Skeletal muscle satellite cell (primary cell): ENCODE measurements around the gene GPR160.
"Not testable (repeated sequence)": the region's sequence is repeated elsewhere in the genome, so short reads cannot be mapped to it uniquely, and the experiment has no call there.

Experiments
- H3K27me3 ChIP-seq: 2 replicates; pipeline ENCODE4 v1.7.0; 2013; ENCODE audit warnings: low read length; ENCODE audit not compliant: control insufficient read depth, insufficient read depth
- H3K36me3 ChIP-seq: 2 replicates; pipeline ENCODE4 v1.7.0; 2013; ENCODE audit warnings: mild to moderate bottlenecking, control low read depth, low read length; ENCODE audit not compliant: insufficient read depth
- H3K4me1 ChIP-seq: 2 replicates; pipeline ENCODE4 v1.7.0; 2013; ENCODE audit warnings: low read length; ENCODE audit not compliant: control insufficient read depth, insufficient read depth
- H3K4me2 ChIP-seq: 2 replicates; pipeline ENCODE4 v1.7.0; 2013; ENCODE audit warnings: mild to moderate bottlenecking, low read length
- H3K4me3 ChIP-seq: 2 replicates; pipeline ENCODE4 v1.7.0; 2013; ENCODE audit warnings: low read length
- H3K9ac ChIP-seq: 2 replicates; pipeline ENCODE4 v1.7.0; 2013; ENCODE audit warnings: mild to moderate bottlenecking, low read depth, low read length, moderate library complexity
- H3K9me3 ChIP-seq: replicated peaks from 2 replicates; pipeline ENCODE4 v1.7.0; 2013; ENCODE audit warnings: mild to moderate bottlenecking, control low read depth, low read length

The GPR160 gene

DNA sequence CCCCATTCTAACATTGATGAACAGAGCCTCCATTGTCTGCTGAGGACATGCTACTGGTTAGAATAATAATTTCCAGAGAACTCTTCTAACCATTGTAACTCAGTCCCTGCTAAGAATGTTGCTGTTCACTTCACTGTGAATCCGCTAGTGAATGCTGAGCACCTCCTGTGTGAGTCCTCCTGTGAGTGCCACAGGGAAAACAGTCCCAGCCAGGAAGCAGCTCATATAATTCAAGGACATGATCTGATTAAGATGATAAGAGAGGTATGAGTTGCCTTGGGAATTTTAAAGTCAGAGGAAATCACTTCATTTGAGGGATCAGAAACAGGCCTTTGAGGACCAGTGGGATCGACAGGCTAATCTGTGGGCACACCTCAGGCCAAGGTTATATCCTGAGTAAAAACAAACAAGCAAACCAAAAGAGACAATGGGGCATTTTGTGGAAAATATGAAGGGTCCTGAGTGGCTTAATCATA, 33.9 kb upstream of the GPR160 start:
- Histone ChIP-seq H3K4me1 (peaks cover 2% of the 10 kb centered on the region), H3K9ac (no peak overlapping the region)

GRCh38 chr3:170007031-170007663, 30.6 kb upstream of the GPR160 start:
- no peak overlapping the region for H3K4me3 ChIP-seq
- H3K4me2 ChIP-seq, result no peak overlapping the region
- peaks cover 2% of the 10 kb centered on the region for H3K4me1 ChIP-seq
- H3K36me3 ChIP-seq, result no peaks in the 10 kb centered on the region
- H3K9ac ChIP-seq, result no peak overlapping the region
- no peaks in the 10 kb centered on the region for H3K9me3 ChIP-seq
- no peaks in the 10 kb centered on the region for H3K27me3 ChIP-seq

More for the DNA sequence above, 33.9 kb upstream of the GPR160 start:
- no peaks in the 10 kb centered on the region for H3K9me3 ChIP-seq
- no peak overlapping the region for H3K4me2 ChIP-seq
- no peaks in the 10 kb centered on the region for H3K27me3 ChIP-seq
- no peaks in the 10 kb centered on the region for H3K36me3 ChIP-seq
- H3K4me3 ChIP-seq, result no peak overlapping the region

GRCh38 chr3:170010498-170010897, 27.3 kb upstream of the GPR160 start:
- no peaks in the 10 kb centered on the region for H3K36me3 ChIP-seq
- no peak overlapping the region for H3K4me2 ChIP-seq
- H3K4me3 ChIP-seq, result no peak overlapping the region
- no peaks in the 10 kb centered on the region for H3K9me3 ChIP-seq
- peaks cover 2% of the 10 kb centered on the region for H3K4me1 ChIP-seq
- H3K9ac ChIP-seq, result no peak overlapping the region
- no peaks in the 10 kb centered on the region for H3K27me3 ChIP-seq

GRCh38 chr3:170012683-170013400, 25.0 kb upstream of the GPR160 start:
- no peak overlapping the region for H3K4me3 ChIP-seq
- no peaks in the 10 kb centered on the region for H3K27me3 ChIP-seq
- no peaks in the 10 kb centered on the region for H3K9me3 ChIP-seq
- no peak overlapping the region for H3K9ac ChIP-seq
- H3K4me1 ChIP-seq, result no peaks in the 10 kb centered on the region
- no peak overlapping the region for H3K4me2 ChIP-seq
- no peaks in the 10 kb centered on the region for H3K36me3 ChIP-seq

DNA sequence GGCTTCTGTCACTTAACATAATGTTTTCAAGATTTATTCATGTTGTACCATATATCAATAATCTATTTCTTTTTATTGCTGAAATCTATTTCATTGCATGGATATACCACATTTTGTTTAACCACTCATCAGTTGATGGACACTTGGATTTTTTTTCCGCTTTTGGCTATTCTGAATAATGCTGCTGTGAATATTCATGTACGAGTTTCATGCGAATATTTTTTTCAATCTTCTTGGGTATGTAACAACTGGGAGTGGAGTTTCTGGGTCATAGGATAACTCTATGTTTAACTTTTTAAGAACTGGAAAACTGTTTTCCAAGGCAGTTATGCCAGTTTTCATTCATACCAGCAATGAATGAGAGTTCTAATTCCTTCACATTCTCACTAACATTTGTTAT, 21.7 kb upstream of the GPR160 start:
- H3K27me3 ChIP-seq, result peaks cover 1% of the 10 kb centered on the region
- H3K9me3 ChIP-seq, result no peaks in the 10 kb centered on the region
- H3K4me1 ChIP-seq, result no peaks in the 10 kb centered on the region
- H3K36me3 ChIP-seq, result no peaks in the 10 kb centered on the region
- H3K9ac ChIP-seq, result no peak overlapping the region
- H3K4me3 ChIP-seq, result no peak overlapping the region
- no peak overlapping the region for H3K4me2 ChIP-seq

- not testable (repeated sequence) for H3K4me3 ChIP-seq, H3K4me2 ChIP-seq, H3K4me1 ChIP-seq, H3K9ac ChIP-seq, H3K36me3 ChIP-seq, H3K27me3 ChIP-seq, H3K9me3 ChIP-seq
These were observed 18.5 kb upstream of the GPR160 start for GRCh38 chr3:170019306-170019705.

DNA sequence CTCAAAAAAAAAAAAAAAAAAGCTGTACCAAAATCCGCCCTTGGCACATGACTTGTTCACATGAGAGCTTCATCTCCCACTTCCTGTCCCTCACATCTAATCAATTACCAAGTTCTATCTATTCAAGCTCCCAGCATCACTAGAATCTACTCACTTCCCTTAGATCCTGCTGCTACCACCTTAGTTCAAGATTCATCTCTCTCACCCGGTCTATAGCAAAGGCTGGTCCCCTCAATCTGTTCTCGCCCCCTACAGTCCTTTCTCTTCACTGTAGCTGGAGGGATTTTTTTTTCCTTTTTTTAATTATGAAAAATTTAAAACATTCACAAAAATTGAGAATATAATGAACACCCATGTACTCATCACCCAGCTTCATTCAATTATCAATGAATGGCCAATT, 16.7 kb upstream of the GPR160 start:
- Histone ChIP-seq H3K36me3 (no peaks in the 10 kb centered on the region), H3K4me1 (no peaks in the 10 kb centered on the region), H3K4me3 (no peak overlapping the region), H3K27me3 (peaks cover 9% of the 10 kb centered on the region), H3K9ac (no peak overlapping the region), H3K4me2 (no peak overlapping the region), H3K9me3 (no peaks in the 10 kb centered on the region)

GRCh38 chr3:170022336-170022735, 15.5 kb upstream of the GPR160 start:
- Histone ChIP-seq H3K4me3 (no peak overlapping the region), H3K36me3 (no peaks in the 10 kb centered on the region), H3K27me3 (peaks cover 9% of the 10 kb centered on the region), H3K4me2 (no peak overlapping the region), H3K4me1 (no peaks in the 10 kb centered on the region), H3K9me3 (no peaks in the 10 kb centered on the region), H3K9ac (no peak overlapping the region)

DNA sequence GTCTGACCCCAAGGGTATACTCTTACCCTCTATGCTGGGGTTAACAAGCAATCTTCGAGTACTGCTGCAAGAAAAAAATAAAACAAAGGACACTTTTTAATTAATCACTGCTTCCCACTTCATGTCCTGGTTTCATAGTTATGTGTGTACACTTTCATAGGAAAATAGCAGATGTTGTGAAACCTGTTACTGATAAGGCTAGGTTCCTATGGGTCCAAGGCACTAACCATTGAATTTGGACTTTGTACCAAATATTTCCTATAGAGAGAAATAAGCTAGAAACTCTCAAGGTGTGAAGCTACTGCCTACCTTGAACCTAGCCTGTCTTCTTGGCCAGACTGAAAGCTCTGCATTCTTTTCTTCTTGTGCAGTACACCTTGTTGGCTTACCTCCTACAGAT, 14.6 kb upstream of the GPR160 start:
- Histone ChIP-seq H3K27me3 (peaks cover 9% of the 10 kb centered on the region), H3K9me3 (no peaks in the 10 kb centered on the region), H3K9ac (no peak overlapping the region), H3K4me1 (no peaks in the 10 kb centered on the region), H3K4me3 (no peak overlapping the region), H3K36me3 (no peaks in the 10 kb centered on the region), H3K4me2 (no peak overlapping the region)

GRCh38 chr3:170024581-170024980, 13.2 kb upstream of the GPR160 start:
- Histone ChIP-seq H3K4me3 (no peak overlapping the region), H3K36me3 (no peaks in the 10 kb centered on the region), H3K9me3 (no peaks in the 10 kb centered on the region), H3K4me1 (no peaks in the 10 kb centered on the region), H3K27me3 (peaks cover 9% of the 10 kb centered on the region), H3K9ac (no peak overlapping the region), H3K4me2 (no peak overlapping the region)

DNA sequence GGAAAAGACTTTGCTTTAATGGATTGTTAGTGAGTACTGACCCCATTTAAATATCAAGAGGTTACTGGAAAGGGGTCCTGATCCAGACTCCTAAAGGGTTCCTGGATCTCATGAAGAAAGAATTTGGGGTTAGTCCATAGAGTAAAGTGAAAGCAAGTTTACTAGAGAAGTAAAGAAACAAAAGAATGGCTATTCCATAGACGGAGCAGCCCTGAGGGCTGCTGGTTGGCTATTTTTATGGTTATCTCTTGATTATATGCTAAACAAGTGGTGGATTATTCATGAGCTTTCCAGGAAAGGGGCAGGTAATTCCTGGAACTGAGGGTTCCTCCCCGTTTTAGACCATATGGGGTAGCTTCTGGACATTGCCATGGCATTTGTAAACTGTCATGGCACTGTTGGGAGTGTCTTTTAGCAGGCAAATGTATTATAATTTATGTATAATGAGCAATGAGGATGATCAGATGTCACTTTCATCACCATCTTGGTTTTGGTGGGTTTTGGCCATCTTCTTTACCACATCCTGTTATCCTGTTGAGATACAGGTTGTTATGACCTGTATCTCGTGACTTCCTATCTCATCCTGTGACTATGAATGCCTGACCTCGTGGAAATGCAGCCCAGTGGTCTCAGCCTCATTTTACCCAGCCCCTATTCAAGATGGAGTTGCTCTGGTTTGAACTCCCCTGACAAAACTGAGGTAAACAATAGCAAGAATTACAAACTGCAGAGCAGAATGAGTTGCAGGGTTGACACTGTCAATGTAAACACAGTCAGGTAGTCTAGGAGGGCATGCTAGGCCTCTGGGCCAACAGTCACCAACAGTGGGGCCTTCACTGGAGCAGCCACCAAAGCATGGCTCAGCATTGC, 10.3 kb upstream of the GPR160 start:
- no peak overlapping the region for H3K9ac ChIP-seq
- no peaks in the 10 kb centered on the region for H3K4me1 ChIP-seq
- no peaks in the 10 kb centered on the region for H3K27me3 ChIP-seq
- no peaks in the 10 kb centered on the region for H3K36me3 ChIP-seq
- no peaks in the 10 kb centered on the region for H3K9me3 ChIP-seq
- no peak overlapping the region for H3K4me3 ChIP-seq
- H3K4me2 ChIP-seq, result no peak overlapping the region
